HG03432 (cell line): ENCODE data around the gene TARBP1.
A peak's percentile ranks its signal among the peaks of the same experiment; 100 is the strongest.
"Not testable (repeated sequence)": the region's sequence is repeated elsewhere in the genome, so short reads cannot be mapped to it uniquely, and the experiment has no call there.

Experiments used
- ATAC-seq: cut with Tn5 transposase; IDR thresholded peaks from one replicate; pipeline ENCODE4 v1.9.1; 2021; ENCODE audit warnings: mild to moderate bottlenecking, moderate library complexity; ENCODE audit not compliant: unreplicated experiment

TARBP1 gene

GRCh38 chr1:234400773-234401172, 78.2 kb downstream of the TARBP1 start:
- ATAC-seq = peak; percentile 62

DNA sequence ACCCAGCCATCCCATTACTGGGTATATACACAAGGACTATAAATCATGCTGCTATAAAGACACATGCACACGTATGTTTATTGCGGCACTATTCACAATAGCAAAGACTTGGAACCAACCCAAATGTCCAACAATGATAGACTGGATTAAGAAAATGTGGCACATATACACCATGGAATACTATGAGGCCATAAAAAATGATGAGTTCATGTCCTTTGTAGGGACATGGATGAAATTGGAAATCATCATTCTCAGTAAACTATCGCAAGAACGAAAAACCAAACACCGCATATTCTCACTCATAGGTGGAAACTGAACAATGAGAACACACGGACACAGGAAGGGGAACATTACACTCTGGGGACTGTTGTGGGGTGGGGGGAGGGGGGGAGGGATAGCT, 79.5 kb downstream of the TARBP1 start:
- not testable (repeated sequence) for ATAC-seq

GRCh38 chr1:234398849-234399381, 80.1 kb downstream of the TARBP1 start:
- ATAC-seq = peak; percentile 62

DNA sequence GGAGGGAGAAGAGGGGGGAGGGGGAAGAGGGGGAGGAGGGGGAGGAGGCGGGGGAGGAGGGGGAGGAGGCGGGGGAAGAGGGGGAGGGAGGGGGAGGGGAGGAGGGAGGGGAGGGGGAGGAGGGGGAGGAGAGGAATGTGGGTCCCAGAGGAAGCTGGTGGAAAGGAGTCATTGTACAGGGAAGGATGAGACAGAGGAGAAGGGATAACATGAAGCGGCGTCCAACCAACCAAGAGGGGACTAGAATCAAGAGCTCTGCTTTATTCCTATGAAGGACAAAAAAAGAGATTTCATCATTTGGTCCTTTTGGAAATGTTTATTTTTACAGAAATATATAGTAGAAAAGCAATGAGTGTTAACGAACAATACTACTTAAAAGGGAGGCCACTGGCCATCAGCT, 81.2 kb downstream of the TARBP1 start:
- no peak for ATAC-seq

DNA sequence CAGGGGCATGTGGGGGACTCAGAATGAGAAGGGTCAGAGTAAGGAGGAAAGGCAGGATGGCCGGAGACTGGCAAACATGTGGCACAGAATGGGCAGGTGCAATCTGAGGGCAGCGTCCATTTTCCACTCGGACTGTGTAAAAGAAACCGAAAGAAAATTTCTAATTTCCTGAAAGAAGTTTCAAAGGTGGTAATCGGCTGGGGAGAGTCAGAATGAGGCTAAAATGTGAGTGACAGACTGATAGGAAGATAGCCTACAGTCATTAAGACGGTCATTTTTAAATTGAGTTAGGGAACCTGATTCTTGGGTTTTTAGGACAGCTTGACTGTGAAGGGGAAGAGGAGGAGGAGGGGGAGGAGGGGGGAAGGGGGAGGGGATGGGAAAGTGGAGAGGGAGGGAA, 82.1 kb downstream of the TARBP1 start:
- ATAC-seq = no peak

- no peak for ATAC-seq
These were observed 82.9 kb downstream of the TARBP1 start for GRCh38 chr1:234396092-234396491.

GRCh38 chr1:234395297-234395696, 83.7 kb downstream of the TARBP1 start:
- no peak for ATAC-seq

GRCh38 chr1:234393190-234393589, 85.8 kb downstream of the TARBP1 start:
- no peak for ATAC-seq

DNA sequence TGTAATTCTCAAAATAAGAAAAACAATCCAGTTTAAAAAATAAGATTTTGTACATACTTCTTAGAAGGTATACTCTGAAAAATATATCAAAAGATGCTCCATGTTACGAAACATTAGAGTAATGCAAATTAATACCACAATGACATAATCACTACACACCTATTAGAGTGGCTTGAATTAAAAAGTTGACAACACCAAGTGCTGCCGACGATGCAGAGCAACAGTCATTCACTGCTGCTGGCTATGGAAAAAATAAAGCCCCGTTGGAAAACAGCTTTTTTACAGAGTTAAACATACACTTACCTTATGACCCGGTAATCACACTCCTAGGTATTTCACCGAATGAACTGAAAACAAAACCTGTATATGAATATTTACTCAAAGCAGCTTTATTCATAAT, 90.9 kb downstream of the TARBP1 start:
- no peak for ATAC-seq

DNA sequence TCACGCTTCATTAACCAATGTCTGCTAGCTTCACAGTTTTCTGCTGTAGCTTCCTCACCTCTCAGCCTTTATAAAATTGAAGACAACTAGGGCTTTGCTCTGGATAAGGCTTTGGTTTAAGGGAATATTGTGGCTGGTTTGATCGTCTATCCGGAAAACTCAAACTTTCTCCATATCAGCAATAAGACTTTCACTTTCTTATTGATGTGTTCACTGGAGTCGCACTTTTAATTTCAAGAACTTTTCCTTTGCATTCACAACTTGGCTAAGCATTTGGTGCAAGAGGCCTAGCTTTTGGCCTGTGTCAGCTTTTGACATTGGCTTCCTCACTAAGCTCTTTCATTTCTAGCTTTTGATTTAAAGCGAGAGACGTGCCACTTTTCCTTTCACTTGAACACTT, 92.9 kb downstream of the TARBP1 start:
- no peak for ATAC-seq

DNA sequence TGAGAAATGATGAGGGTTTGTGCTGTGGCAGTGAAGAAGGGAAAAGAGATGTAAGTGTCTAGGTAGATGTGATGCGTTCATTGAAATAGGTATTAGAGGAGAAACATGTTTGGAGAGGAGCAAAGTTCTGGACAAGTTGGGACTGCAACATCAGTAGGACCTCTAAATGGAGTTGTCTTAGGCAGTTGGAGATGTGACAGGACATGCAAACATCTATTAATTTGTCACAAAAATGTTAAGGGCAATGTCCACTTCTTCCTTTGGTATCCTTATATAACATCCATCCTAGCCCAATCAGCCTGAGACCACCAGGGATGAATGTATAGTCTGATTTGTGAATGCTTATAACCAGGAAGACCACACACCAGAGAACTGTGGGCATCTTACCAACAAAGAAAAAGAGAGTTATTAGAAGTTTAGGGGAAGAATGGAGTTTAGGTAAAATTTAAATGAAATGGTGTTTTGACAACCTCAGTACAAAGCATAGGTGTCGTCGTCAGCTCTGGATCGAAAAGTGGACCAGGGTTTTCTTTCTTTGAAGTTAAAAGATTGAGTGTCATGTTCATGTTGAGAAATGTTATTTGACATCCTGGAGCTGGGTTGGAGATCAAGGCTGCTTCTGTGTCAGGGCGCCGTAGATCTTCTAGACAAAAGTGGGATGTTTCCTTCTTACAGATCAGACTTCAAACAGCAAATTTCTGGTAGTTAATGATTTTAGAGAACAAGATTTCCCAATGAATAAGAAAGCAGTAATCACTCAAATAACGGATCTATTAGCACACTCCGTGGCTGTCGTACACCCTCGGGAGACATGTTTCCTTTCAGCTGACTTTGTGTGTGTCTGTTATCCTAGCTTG, 97.1 kb downstream of the TARBP1 start:
- no peak for ATAC-seq

- ATAC-seq = not testable (repeated sequence)
These were observed 99.3 kb downstream of the TARBP1 start for GRCh38 chr1:234379591-234380109.

DNA sequence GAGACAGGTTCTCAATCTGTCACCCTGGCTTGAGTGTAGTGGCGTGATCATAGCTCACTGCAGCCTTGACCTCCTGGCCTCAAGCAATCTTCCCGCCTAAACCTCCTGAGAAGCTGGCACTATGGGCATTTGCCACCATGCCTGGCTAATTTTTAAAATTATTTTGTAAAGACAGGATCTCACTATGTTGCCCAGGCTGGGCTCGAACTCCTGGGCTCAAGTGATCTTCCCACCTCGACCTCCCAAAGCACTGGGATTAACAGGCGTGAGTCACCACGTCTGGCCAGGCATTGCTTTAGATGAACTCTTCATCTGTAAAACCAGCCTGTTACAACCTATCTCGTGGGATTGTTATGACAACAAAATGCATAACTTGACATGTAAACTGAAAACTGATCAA, 103.3 kb downstream of the TARBP1 start:
- ATAC-seq = no peak

DNA sequence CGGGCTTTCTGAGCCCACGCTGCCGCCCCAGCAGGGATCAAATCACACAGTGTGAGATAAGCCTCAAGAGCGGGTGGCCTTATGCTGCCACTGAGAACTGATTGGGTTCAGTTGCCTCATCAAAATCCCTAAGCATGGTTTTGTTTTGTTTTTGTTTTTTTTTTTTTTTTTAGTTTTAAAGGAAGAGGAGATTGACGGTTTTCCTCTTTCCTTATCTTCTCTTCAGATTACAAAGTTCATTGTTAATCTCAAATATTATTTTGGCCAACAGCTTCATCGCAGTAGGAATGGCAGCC, 105.1 kb downstream of the TARBP1 start:
- peak; percentile 19 for ATAC-seq

- ATAC-seq = peak; percentile 95
These were observed 105.7 kb downstream of the TARBP1 start, which contains the start of gene COA6 for GRCh38 chr1:234373064-234373958. TSS of gene COA6 (plus strand) at chr1:234373456. CDS start at chr1:234373467, 11 bp downstream.

GRCh38 chr1:234372011-234372757, 106.8 kb downstream of the TARBP1 start:
- ATAC-seq = no peak

DNA sequence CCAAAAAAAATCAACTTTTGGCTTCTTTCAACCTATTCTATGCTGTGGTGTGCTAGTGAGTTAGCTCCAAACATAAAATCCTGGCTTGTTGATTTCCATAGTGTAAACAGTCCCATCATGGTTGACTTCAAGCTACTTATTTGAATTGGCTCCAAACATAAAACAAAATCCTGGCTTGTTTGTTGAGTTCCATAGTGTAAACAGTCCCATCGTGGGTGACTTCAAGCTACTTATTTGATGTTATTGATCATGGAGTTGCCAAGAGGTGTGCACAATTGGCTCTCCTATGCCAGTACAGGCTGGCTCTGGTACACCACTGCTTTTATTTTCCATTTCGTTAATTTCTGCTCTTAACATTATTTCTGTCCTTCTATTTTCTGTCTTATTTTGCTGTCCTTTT, 107.6 kb downstream of the TARBP1 start:
- ATAC-seq = no peak

GRCh38 chr1:234369784-234370183, 109.2 kb downstream of the TARBP1 start:
- no peak for ATAC-seq

GRCh38 chr1:234369033-234369430, 109.9 kb downstream of the TARBP1 start:
- no peak for ATAC-seq

- ATAC-seq = no peak
These were observed 110.5 kb downstream of the TARBP1 start for GRCh38 chr1:234368320-234369032.
